Measurements from ENCODE around the gene AGTR1. TPM values are rescaled to one million over a fixed set of nuclear protein-coding genes. Genes with fewer than 3 reads are reported as not detected.

The AGTR1 gene
- polyA plus RNA-seq, 3 donors from 2014 or later: not detected

DNA sequence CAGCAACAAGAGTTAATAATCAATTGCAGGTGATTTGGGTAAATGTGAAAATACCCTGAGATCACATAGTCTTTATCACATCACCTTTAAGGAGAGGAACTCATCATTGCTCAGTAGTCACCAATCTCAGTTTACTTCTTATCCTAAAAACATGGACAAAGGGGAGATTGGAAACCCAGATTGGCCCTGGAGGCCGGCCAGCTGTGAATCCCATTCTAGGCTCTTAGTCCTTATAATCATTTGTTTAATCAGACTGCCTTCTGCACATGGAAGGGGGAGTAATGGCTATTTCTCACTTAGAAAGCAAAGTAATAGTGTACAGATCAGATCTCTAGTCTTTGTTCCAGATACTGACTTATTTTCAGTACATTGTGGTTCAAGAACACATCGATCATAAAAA, 92.7 kb downstream of the AGTR1 start:
- Mint-ChIP-seq H3K4me1 (no peaks in the 10 kb centered on the region), H3K9me3 (peaks cover 0 to 9% (median 0%) of the 10 kb centered on the region in 6 donors), H3K27ac (no peak overlapping the region), H3K27me3 (ENCODE audit: low read depth in 3 of 3) (peaks cover 0 to 3% (median 1%) of the 10 kb centered on the region in 3 donors), H3K36me3 (no peaks in the 10 kb centered on the region), H3K4me3 (no peak overlapping the region)
- no peak for DNase-seq

- Mint-ChIP-seq H3K9me3 (peaks cover 0 to 9% (median 0%) of the 10 kb centered on the region in 6 donors), H3K4me1 (no peaks in the 10 kb centered on the region), H3K27ac (no peak overlapping the region), H3K36me3 (no peaks in the 10 kb centered on the region), H3K27me3 (ENCODE audit: low read depth in 3 of 3) (peaks cover 0 to 3% (median 1%) of the 10 kb centered on the region in 3 donors), H3K4me3 (no peak overlapping the region)
- DNase-seq: no peak
These were observed 93.4 kb downstream of the AGTR1 start for GRCh38 chr3:148790851-148791735.

DNA sequence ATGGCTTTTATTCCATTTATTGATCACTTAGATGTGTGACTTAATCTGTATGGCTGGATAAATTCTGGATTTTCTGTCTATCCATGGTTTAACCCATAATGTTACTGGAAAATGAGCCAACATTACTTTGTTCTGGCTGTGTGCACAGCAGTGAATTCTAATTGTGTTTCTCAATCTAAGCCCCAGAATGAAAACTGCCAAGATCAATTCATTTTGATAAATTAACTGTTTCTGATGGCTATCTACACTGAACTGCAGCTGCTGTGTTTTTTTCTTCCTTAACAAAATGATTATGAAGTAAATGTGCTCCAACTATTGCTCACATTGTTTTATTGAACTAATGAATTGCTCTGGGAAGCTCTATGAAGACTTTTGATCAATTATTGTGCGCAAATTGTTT, 94.2 kb downstream of the AGTR1 start:
- peaks cover 0 to 3% (median 2%) of the 10 kb centered on the region in 3 donors for H3K27me3 Mint-ChIP-seq (ENCODE audit: low read depth in 3 of 3)
- no peak overlapping the region for H3K4me3 Mint-ChIP-seq
- H3K9me3 Mint-ChIP-seq: peaks cover 0 to 9% (median 0%) of the 10 kb centered on the region in 6 donors
- H3K27ac Mint-ChIP-seq: no peak overlapping the region
- no peak for DNase-seq
- H3K4me1 Mint-ChIP-seq: no peaks in the 10 kb centered on the region
- no peaks in the 10 kb centered on the region for H3K36me3 Mint-ChIP-seq

- H3K9me3 Mint-ChIP-seq: peaks cover 0 to 9% (median 0%) of the 10 kb centered on the region in 6 donors
- H3K27me3 Mint-ChIP-seq (ENCODE audit: low read depth in 3 of 3): peaks cover 0 to 3% (median 2%) of the 10 kb centered on the region in 3 donors
- H3K4me3 Mint-ChIP-seq: no peak overlapping the region
These were observed 94.8 kb downstream of the AGTR1 start for GRCh38 chr3:148792516-148792915.

More at GRCh38 chr3:148792516-148792915, 94.8 kb downstream of the AGTR1 start:
- Mint-ChIP-seq H3K36me3 (no peaks in the 10 kb centered on the region), H3K27ac (no peak overlapping the region), H3K4me1 (no peaks in the 10 kb centered on the region)
- no peak for DNase-seq

Other genes starting within 250 kb of the AGTR1 start
- gene CPB1, start 129.9 kb downstream of the AGTR1 start, polyA plus RNA-seq: not detected
- gene CPA3, start 167.4 kb downstream of the AGTR1 start, polyA plus RNA-seq: under 1 TPM in 1 of 3 donors, not detected in 2; 0.32 TPM